ENCODE results near the gene MACROD2. TPM values are rescaled to one million over a fixed set of nuclear protein-coding genes. Genes with fewer than 3 reads are reported as not detected.

Gene MACROD2
- total RNA-seq, 1 experiment from 2014 or later: 1.6 TPM

DNA sequence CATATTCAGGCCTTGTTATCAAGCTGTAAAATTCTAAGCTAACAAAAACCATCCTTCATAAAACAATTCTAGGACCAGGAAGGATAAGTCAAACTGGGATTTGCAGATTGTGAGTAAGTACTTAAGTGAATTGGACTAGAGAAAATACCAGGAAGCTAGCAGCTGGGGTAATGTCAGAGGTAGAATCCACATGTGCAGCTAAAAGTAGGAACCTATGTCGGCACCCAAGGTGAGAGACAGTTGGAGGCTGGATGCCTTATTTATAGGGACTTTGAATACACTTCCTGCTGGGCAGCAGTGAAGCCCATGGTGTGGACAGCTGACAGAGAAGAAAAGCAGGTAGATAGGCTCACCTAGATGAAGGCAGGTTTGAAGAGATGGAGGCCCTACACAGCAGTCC lies 214.8 kb downstream of the MACROD2 start:
- no peak overlapping the region for H3K4ac ChIP-seq (ENCODE audit: low read depth, low read length)
- no peak overlapping the region for H4K91ac ChIP-seq (ENCODE audit: insufficient read length, low read depth, low read length)
- no peak overlapping the region for H3T11ph ChIP-seq (ENCODE audit: low read length)
- no peaks in the 10 kb centered on the region for H3K79me1 ChIP-seq (ENCODE audit: insufficient read depth, low read depth, low read length, poor library complexity, severe bottlenecking)
- no peak overlapping the region for H2BK20ac ChIP-seq (ENCODE audit: low read depth, low read length, poor library complexity, severe bottlenecking)
- no peak overlapping the region for H2BK120ac ChIP-seq (ENCODE audit: low read depth, low read length, poor library complexity, severe bottlenecking)
- Mint-ChIP-seq H3K4me1 (peaks cover 3 to 4% of the 10 kb centered on the region in 2 experiments; a peak in 1 of 4 replicates), H3K9me3 (no peaks in the 10 kb centered on the region), H3K27me3 (ENCODE audit: low read depth) (no peaks in the 10 kb centered on the region), H3K36me3 (ENCODE audit: insufficient read depth in 1 of 3, low read depth in 3 of 3) (no peaks in the 10 kb centered on the region), H3K4me3 (no peak overlapping the region), H3K27ac (peak overlapping the region in 1 of 3 experiments; percentile 78; a peak in 2 of 7 replicates)
- H2AFZ ChIP-seq (ENCODE audit: low read length): no peak overlapping the region
- no peak overlapping the region for H3K56ac ChIP-seq (ENCODE audit: insufficient read length, low read depth, low read length)
- no peaks in the 10 kb centered on the region for H3K23me2 ChIP-seq (ENCODE audit: insufficient read length, low read depth, low read length, poor library complexity, severe bottlenecking)
- H2AK5ac ChIP-seq (ENCODE audit: insufficient read length, low read length): no peak overlapping the region
- no peaks in the 10 kb centered on the region for H3K9me3 ChIP-seq (ENCODE audit: control insufficient read depth, low read depth, low read length)
- no peaks in the 10 kb centered on the region for H3K79me2 ChIP-seq (ENCODE audit: insufficient read depth, low read length)
- H4K8ac ChIP-seq (replicated peaks; ENCODE audit: insufficient read length, low read depth, low read length): no peak overlapping the region
- no peak overlapping the region for H3K18ac ChIP-seq (ENCODE audit: insufficient read length, low read depth, low read length)
- no peak overlapping the region for H4K5ac ChIP-seq (ENCODE audit: insufficient read length, low read depth, low read length)
- no peaks in the 10 kb centered on the region for H3K4me1 ChIP-seq (ENCODE audit: insufficient read depth, low read length)
- no peak overlapping the region for H2BK5ac ChIP-seq (ENCODE audit: insufficient read length, low read length)
- no peaks in the 10 kb centered on the region for H3K27me3 ChIP-seq (ENCODE audit: insufficient read depth, low read length)
- no peak overlapping the region for H2BK12ac ChIP-seq (ENCODE audit: insufficient read length, low read depth, low read length)
- no peak overlapping the region for H3K23ac ChIP-seq (ENCODE audit: insufficient read length, low read depth, low read length)
- no peaks in the 10 kb centered on the region for H4K20me1 ChIP-seq (ENCODE audit: control insufficient read depth, insufficient read depth, insufficient read length)
- H2BK15ac ChIP-seq (ENCODE audit: low read depth, low read length): no peak overlapping the region
- no peak overlapping the region for H3K27ac ChIP-seq (ENCODE audit: insufficient read length, low read depth, low read length)
- no peak for DNase-seq
- H3K9ac ChIP-seq (ENCODE audit: extremely low read depth, insufficient read length, low read length): no peak overlapping the region
- no peak overlapping the region for H3K14ac ChIP-seq (ENCODE audit: insufficient read depth, low read length)
- H3K4me2 ChIP-seq (ENCODE audit: insufficient read depth, insufficient read length, low read length): no peak overlapping the region
- no CpG with 5 or more reads among the region's 1 CpG for WGBS (ENCODE audit: extremely low coverage, insufficient read length, low lambda C conversion rate)
- TF ChIP-seq, protein P1, sequence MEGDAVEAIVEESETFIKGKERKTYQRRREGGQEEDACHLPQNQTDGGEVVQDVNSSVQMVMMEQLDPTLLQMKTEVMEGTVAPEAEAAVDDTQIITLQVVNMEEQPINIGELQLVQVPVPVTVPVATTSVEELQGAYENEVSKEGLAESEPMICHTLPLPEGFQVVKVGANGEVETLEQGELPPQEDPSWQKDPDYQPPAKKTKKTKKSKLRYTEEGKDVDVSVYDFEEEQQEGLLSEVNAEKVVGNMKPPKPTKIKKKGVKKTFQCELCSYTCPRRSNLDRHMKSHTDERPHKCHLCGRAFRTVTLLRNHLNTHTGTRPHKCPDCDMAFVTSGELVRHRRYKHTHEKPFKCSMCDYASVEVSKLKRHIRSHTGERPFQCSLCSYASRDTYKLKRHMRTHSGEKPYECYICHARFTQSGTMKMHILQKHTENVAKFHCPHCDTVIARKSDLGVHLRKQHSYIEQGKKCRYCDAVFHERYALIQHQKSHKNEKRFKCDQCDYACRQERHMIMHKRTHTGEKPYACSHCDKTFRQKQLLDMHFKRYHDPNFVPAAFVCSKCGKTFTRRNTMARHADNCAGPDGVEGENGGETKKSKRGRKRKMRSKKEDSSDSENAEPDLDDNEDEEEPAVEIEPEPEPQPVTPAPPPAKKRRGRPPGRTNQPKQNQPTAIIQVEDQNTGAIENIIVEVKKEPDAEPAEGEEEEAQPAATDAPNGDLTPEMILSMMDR (conservative IDR thresholded peaks at IDR 0.05): no peak

Data from H9 (cell line).